Stimulated activated CD8-positive, alpha-beta memory T cell treated with anti-CD3 and anti-CD28 coated beads, Interleukin-4, amount 100 ng/mL, for 24 hours (primary cell): ENCODE results near the gene GSTP1.
"Not testable (repeated sequence)": the region's sequence is repeated elsewhere in the genome, so short reads cannot be mapped to it uniquely, and the experiment has no call there.

Experiments
- DNase-seq: peaks from one replicate; pipeline ENCODE4 v3.0.0-alpha.2; 2020; ENCODE audit warnings: low read depth

GSTP1 gene

DNA sequence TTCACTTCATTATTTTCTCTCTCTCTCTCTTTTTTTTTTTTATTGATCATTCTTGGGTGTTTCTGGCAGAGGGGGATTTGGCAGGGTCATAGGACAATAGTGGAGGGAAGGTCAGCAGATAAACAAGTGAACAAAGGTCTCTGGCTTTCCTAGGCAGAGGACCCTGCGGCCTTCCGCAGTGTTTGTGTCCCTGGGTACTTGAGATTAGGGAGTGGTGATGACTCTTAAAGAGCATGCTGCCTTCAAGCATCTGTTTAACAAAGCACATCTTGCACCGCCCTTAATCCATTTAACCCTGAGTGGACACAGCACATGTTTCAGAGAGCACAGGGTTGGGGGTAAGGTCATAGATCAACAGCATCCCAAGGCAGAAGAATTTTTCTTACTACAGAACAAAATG is 13.8 kb downstream of the GSTP1 start:
- not testable (repeated sequence) for DNase-seq

DNA sequence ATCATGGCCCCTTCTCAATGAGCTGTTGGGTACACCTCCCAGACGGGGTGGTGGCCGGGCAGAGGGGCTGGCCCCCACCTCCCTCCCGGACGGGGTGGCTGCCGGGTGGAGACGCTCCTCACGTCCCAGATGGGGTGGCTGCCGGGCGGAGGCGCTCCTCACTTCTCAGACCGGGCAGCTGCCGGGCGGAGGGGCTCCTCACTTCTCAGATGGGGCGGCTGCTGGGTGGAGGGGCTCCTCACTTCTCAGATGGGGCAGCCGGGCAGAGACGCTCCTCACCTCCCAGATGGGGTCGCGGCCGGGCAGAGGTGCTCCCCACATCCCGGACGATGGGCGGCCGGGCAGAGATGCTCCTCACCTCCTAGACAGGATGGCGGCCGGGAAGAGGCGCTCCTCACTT is 14.4 kb downstream of the GSTP1 start:
- not testable (repeated sequence) for DNase-seq

DNA sequence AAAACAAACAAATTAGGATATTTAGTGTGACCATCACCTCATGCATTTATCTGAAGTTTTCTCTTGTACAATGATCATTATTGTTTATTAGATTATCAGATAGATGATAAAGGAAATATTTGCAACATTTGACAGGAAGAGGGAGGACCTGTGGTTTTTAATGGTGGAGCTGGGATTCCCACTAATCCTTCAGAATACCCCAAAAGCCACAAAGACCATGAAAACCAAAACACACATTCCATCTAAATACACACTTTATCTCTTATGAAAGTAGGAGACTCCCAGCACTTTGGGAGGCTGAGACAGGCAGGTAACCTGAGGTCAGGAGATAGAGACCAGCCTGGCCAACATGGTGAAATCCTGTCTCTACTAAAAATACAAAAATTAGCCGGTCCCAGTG is 15.5 kb downstream of the GSTP1 start:
- no peak for DNase-seq

DNA sequence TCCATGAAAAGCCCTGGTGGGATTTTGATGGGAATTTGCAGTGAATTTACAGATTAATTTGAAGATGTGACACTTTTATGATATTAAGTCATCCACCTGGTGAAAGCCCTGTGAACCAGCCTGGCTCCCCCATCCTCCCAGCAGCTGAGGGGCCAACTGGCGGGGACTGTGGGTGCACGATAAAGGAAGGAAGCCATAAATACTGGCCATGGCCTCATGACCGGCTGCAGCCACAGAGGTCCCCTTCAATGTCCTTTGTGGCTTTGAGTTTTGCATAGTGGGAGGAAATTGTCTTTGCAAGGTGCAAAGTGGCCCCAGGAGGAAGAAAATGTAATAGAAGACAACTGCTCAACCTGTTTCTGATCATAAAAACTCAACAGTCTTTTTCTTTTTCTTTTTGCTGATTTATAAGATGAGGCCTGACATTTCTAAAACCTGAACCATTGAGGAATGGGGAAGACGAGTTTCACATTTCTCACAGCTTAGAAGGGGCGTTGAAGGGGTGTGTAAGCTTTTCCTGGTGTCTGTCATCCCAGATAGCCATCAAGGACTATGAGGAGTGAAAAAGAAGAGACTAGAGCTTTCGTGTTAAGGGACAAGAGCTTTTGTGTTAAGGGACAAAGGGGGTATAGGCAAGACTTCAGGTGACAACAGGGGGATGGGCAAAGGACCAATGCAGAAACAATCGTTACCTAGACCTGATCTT is 16.9 kb downstream of the GSTP1 start:
- DNase-seq = no peak

DNA sequence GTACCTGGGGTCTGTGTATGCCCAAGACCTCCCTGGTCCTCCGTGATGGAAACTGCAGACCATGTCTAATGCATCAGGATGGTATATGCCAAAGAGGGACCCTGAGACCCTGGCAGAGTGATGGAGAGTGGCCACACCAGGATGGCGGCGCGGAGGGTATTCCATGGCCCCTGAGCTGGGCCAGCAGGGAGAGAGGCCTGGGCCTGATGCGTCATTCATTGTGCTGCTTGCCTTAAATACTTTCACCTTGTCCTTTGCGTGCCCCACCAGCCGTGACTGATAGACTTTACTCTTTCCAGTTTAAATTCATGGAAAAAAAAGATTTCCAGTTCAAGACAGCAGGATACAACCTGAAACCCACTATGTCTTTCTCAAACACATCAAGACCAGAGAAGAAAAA is 17.5 kb downstream of the GSTP1 start:
- DNase-seq = no peak

DNA sequence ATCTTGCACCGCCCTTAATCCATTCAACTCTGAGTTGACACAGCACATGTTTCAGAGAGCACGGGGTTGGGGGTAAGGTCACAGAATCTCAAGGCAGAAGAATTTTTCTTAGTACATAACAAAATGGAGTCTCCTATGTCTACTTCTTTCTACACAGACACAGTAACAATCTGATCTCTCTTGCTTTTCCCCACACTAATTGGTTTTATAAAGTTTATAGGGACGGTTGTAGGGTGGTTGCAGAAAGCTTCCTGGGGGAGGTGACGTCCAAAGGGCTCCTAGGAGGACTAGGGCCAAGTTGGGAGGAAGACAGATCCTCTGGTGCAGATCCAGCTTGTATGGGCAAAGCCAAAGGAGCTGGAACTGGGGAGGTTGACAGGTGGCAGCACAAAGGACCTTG is 20.5 kb downstream of the GSTP1 start:
- not testable (repeated sequence) for DNase-seq

DNA sequence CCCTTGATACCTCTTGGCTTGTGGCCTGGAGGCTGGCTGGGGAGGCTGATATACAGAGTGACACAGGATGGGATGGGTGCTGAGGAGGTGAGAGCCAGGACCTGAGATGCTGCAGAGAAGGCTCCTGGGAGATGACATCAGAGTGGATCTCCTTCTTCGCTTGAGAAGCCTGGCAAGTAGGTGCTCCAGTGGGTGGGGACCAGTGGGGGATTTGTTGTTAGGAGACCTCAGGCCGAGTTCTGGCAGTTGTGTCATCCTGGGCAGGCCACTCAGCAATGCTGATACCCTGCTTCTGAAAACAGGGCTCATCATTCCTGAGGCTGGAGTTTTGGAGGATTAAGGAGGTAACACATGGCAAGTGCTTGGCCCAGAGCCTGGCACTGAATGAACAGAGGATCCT is 21.2 kb downstream of the GSTP1 start:
- no peak for DNase-seq

DNA sequence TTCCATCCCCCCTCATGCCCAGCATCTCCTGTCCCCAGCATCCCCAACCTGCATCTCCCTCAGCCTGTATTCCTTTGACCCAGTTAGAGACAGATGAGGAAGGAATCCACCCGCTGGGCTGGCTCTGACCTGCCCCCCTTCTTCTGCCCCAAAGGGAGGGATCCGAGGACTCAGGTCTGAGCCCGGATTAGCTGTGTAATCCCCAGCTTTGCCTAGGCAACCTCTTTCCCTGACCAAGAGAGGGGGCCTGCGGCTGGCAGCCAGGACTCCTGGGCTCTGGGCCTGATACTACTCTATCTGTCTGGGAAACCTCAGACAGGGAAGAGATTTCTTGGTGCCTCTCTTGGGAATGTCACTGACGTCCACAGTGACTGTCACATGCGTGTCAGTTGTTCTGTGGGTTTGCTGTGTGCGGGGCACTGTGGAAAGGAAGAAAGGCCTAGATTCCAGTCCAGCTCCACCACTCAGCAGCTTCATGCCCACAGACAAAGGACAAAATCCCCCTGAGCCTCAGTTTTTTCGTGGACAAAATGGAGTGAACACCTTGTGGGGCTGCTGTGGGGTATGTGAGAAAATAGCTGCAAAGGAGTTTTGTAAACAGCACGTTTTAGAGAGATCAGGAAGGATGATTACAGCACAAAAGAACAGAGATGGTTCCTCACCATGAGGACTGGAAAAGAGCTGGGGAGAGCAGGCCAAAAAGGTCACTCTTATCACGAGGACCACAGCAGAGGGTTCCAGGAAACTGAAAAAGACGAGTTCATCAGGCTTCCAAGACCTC is 21.8 kb downstream of the GSTP1 start:
- no peak for DNase-seq

DNA sequence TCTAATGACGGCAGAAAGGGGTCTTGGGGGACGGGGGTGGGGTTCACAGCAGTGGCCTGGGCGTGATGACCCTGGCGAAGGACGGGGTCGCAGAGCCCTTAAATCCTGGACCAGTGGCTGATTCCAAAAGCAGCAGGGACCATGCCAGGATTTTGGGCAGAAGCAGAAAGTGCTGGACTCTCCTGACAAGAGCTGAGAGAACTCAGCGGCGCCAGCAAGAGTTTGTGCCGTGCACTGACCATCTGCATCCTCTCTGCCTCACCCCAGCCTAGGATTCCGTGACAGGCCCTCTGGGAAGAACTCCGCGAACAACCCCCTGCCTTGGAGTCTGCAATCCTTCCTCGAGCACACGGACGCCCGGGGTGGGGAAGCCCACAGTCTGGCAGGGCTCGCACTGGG is 22.5 kb downstream of the GSTP1 start:
- DNase-seq = no peak

DNA sequence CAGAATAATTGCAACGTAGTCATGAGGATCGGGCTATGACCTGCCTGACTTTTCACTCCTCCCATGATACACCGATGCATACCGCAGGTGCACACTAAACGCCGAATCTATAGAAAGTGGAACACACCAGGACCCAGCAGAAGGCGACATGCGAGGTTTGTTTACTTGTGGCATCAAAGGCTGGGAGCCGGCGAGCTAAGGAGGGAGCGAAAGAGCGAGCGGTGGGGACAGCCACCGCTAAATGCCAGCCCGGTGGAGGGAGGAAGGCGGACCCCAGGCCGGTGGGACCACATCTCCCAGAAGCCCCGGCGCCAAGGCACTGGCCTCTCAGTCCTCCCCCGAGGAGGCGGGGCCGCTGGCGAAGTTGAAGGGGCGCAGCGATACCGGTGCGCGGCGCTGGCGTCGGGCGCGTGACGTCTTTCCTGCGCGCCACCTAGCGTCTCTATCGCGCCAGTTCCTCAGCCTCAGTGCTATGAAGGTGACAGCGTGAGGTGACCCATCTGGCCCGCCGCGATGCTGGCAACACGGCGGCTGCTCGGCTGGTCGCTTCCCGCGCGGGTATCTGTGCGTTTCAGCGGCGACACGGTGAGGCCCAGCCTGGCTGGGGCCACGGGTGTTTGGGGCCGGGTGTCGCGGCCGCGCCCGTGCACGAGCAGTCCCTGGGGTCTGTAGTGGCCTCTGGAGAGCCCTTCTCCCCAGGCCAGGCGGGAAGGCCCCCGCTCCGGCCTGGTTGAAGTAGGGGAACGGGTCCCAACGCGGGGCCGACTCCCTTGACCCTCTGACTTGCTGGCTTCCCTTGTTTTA is 23.1 kb downstream of the GSTP1 start, which contains the start of gene NDUFV1:
TSS of gene NDUFV1 (plus strand) at position 445 of the 804 bp plus-strand sequence. CDS start at position 514, 69 bp downstream.
- DNase-seq = peak; percentile 97

DNA sequence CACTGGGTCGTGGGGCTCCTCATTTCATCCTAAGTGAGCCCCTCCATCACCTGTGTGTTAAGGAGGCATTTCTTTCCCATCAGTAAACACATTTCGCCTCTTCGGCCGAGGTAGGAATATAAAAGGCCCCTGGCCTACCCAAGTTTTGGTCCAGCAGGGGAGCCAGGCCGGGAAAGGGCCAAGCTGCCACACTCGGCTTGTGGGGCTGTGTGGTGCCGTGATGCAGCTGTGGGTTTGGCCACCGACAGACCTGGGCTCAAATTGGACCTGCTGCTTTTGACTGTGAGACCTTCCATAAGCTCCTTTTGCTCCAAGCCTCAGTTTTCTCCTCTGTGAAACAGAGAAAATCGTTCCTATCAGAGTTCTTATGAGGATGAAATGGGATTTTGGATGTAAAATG is 23.9 kb downstream of the GSTP1 start:
- DNase-seq = no peak

DNA sequence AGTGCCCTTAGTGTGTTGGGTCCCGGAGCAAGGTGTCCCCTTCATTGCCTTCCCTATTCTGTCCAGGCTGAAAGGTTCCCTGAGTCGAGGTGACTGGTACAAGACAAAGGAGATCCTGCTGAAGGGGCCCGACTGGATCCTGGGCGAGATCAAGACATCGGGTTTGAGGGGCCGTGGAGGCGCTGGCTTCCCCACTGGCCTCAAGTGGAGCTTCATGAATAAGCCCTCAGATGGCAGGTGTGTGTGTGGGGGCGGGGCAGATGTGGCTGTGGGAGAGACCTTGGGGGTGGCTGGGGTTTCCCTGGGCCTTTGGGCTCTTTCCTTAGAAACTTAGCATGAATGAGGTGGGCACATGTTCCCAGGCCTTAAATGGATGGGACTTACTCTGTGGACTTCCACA is 24.9 kb downstream of the GSTP1 start:
- no peak for DNase-seq

DNA sequence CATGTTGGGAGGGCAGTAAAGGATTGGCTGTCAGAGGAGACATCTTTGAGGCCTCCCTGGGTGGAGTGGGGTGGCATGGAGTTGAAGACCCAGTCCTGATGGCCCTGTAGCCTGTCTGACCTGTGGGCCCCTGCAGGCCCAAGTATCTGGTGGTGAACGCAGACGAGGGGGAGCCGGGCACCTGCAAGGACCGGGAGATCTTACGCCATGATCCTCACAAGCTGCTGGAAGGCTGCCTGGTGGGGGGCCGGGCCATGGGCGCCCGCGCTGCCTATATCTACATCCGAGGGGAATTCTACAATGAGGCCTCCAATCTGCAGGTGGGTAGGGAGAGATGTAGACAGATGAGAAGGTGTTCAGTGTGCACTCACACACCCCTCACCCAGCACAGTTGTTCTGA is 25.7 kb downstream of the GSTP1 start:
- DNase-seq = no peak

DNA sequence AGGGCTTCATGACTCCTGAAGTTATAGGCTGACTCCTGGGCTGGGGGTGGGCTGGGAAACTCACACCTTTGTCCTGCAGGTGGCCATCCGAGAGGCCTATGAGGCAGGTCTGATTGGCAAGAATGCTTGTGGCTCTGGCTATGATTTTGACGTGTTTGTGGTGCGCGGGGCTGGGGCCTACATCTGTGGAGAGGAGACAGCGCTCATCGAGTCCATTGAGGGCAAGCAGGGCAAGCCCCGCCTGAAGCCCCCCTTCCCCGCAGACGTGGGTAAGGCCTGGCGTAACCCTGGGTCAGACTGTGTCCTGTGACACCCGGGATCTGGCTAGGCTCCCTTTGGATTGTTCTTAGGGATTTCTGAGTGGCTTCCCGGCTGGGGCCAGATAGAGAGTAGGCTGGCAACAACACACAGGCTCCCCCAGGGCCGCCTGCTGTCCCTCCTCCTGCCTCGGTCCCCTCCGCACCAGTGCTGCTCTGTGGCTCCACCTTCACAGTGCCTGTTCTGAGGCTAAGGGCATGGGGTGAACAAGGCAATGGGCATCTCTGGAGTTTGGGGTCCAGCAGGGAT is 26.8 kb downstream of the GSTP1 start:
- no peak for DNase-seq

DNA sequence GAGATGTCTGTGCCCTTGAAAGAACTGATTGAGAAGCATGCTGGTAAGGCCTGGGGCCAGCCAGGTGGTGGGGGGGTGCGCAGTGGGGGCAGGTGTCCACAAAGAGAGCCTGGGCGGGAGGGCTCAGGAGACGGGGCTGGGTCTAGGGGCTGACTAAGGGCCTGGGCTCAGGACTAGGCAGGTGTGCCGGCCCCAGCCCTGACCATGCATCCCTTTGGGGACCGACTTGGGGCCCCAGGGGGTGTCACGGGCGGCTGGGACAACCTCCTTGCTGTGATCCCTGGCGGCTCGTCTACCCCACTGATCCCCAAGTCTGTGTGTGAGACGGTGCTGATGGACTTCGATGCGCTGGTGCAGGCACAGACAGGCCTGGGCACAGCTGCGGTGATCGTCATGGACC is 27.6 kb downstream of the GSTP1 start:
- no peak for DNase-seq

DNA sequence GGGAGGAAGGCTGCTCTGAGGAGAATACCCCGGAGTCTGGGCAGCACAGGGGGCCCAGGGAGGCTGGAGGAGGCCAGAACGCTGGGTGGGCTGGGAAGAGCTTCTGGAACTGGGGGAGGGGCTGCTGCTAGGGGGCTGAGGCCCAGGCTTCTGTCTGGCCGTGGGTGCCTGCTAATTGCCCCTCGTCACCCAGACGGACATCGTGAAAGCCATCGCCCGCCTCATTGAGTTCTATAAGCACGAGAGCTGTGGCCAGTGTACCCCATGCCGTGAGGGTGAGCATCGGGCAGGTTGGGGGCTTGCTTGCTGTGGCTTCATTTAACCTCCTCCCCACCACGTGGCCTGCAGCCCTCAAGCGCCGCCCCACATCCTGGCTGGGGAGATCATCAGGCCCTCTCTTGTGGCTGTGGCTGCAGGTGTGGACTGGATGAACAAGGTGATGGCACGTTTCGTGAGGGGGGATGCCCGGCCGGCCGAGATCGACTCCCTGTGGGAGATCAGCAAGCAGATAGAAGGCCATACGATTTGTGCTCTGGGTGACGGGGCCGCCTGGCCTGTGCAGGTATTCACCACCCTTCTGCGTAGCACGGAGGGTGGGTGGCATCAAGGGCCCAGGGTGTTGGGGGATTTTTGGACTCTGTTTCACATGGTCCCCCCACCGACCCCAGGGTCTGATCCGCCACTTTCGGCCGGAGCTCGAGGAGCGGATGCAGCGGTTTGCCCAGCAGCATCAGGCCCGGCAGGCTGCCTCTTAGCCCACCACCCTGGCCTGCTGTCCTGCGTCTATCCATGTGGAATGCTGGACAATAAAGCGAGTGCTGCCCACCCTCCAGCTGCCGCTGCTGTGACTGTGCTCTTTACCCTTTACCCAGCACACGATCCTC is 28.3 kb downstream of the GSTP1 start:
- DNase-seq = no peak

DNA sequence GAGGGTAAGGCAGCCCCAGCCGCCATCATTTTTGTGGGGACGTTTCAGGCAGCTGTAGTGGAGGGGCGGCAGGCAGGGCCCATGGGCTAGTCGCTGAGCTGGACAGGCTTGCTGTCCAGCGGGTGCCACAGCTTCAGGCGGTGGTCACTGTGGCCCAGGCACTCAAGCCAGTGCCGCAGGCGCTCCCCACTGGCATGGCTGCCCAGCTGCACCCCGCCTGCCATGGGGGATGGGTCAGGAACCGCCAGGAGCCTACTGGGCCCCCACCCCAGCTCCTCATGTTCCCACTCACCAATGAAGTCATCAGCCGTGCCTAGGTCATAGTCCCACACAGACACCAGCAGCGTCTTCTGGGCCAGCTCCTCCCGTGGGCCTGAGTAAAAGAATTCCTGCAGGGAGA is 29.1 kb downstream of the GSTP1 start:
- no peak for DNase-seq

DNA sequence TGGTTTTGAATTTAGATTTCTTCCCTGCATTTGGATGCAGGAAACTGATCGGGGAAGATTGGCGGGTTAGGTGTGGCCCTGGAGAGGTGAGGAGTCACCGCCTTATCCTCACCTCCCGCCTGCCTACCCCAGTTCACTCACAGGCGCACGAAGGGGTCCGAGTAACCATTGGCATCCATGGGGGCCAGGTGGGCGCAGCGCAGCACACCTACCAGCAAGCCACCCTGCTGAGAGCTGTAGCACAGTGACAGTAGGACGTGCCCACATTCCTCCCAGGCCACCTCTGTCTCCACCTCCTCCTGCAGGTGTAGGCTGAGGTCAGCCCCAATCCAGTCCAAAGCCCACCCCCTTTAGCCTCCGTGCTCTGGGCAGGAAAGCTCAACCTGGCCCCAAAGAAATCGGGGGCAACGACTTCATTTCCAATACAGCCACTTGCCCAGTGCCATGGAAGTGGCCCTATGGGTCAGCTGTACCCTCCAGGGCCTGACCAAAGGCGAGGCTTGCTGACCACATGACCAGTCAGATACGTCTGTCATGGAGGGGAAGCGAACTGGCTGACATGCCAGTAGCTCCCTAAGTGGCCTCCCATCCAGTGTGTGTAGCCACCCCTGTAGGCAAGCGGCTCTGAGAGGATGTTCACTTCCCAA is 29.8 kb downstream of the GSTP1 start:
- DNase-seq = no peak

DNA sequence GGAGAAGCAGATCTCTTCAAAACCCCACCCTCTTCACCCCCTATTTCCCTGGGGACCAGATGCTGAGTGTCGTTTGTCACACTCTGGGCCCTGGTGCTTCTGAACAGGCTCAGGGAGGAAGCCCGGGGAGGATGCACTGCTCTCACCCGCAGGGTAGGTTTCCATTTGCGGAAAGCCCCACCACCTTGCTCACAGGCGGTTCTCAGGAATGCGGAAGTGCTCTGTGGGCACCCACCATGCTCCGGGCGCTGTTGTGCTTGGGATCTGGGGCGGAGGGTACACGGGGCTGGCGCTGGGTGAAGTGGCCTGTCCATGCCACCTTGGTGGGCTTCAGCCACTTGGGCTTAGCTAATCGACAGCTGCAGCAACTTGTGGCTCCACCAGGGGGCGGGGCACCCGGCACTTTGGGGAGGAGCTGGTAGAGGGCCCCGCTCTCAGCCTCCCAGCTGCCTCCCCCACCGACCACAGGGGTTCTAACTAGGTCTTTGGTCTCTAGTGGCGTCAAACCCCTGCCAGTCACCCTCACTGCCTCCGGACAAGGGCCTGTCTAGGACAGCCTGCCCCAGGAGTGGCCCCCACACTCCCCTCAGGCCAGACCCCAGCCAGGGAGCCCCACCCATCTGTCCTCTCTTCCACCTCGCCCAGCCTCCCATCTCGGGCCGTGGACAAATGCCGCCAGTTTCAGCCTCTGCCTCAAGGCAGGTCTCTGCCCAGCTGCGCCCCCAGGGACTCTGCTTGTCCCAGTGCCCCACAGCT is 30.5 kb downstream of the GSTP1 start:
- DNase-seq = peak; percentile 77
